HG03558 (cell line): Measurements from ENCODE around the gene PIEZO1.

Source experiments
- ATAC-seq: cut with Tn5 transposase; IDR thresholded peaks from one replicate; pipeline ENCODE4 v1.9.1; 2021; ENCODE audit warnings: moderate number of reproducible peaks; ENCODE audit not compliant: unreplicated experiment; ENCODE audit errors: extremely low read depth

PIEZO1 gene

GRCh38 chr16:88695753-88696152 is 89.3 kb downstream of the PIEZO1 start:
- ATAC-seq = no peak

DNA sequence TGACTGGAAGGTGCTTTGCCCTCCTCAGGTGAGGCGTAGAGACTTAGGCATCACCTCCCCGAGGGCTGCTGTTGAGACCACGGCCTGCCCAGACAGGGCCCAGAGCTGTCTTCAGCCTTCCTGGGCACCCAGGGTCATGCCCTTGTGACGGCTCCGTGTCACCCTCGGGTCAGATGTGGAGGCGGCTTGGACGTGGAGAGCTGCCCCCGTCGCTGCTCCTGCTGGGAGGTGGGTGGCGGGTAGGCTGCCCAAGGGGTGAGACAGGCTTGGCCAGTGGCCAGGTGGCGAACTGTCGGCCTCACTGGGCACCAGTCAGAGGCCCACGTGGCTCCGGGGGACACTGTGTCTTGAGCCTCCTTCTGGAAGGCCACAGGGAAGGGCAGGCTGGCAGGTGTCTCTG is 89.8 kb downstream of the PIEZO1 start:
- no peak for ATAC-seq

- no peak for ATAC-seq
Observed at GRCh38 chr16:88694221-88695087, 90.6 kb downstream of the PIEZO1 start.

- ATAC-seq = no peak
Observed at GRCh38 chr16:88693420-88694177, 91.4 kb downstream of the PIEZO1 start.

GRCh38 chr16:88692861-88693260 is 92.2 kb downstream of the PIEZO1 start:
- no peak for ATAC-seq

DNA sequence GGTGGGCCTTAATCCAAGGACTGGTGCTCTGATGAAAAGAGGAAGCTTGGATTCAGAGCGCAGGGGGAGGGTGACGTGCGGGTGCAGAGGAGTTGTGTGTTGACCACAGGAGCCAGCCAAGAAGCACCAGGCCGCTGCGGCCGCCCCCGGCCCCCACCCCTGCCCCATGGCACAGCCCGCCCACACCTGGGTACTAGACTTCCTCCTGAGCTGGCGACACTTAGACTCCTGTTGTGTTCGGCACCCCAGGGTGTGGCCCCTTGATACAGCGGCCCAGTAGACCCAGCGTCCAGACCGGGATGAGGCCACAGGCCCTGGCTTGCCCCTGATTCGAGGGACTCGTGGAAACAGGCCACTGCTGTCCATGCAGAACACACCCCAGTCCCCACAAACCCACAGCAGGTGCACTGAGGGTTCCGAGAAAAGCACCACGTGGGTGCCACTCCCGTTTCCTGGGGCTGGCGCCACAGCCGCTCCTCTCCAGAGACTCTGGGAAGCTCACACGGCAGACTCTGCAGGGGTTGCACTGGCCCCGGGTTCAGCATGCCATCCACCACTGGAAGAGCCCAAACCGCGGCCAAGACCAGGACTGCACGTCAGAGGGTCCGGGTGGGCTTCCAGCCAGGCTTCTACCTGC is 93.0 kb downstream of the PIEZO1 start:
- ATAC-seq = no peak

DNA sequence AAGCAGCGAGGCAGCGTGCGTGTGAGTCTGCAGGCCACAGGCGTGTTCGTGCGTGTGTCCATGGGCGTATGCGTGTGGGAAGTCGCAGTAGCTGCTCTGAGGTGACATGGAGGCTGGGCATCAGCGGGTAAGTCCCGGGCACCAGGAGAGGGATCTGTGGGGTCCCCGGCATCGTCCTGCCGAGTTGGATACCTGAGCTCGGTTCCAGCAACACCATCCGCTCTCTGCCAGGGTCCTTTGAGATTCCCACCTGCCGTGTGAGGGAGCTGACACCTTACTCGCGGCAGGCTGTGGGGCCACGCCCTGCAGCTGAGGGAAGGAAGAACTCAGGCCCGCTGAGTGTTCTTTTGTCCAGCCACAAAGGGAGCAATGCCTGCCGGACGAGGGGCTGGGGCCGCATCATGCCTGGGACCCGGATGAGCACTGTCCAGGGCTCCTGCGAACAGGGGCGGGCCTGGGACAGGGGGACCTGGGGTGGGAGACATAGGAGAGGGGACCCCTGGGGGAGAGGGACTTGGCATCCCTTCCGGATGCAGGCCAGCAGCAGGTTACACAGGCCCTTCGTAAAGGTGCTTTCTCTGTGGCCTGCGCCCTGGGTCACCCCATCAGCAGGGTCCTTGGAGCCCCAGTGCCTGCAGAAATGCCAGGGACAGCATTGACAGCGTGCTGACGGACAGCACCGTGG is 93.7 kb downstream of the PIEZO1 start:
- no peak for ATAC-seq

DNA sequence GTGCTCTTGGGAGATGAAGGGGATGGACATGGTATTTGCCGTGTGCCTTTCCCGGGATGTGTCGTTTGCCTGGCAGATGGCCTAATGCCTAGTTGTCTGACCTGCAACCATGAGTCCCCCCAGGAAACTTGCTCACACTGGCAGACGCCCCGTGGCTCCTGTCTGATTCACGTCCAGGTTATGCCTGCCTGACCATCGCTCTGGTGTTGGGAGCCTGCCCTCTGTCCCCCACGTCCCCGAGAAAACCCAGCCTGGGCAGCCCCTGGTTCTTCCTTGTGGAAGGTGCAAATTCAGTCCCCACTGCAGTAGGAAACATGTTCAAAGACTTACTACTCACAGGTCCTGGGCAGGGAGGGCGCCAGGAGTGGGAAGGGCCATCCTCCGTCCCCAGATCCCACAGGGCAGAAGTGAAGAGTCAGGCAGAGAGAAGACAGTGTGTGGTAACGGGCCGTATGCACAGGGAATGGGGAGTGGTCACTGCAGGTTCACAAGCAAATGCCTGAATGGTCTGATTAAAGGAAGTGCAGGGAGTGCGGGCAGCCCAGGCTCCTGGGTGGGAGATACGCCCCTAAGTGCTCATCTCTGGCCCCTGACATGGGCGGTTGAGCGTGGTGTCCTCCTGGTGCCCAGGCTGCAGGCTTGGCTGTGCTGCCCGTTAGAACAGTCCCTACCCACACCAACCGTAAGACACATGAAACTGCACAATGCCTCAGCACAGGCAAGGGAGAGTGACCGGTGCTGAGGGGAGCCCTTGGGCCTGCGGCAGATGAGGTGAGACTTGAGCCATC is 94.5 kb downstream of the PIEZO1 start:
- ATAC-seq = no peak

GRCh38 chr16:88688013-88688778 is 96.8 kb downstream of the PIEZO1 start:
- ATAC-seq = no peak

- ATAC-seq = no peak
Observed at GRCh38 chr16:88687676-88688012, 97.4 kb downstream of the PIEZO1 start.

GRCh38 chr16:88687254-88687576 is 97.8 kb downstream of the PIEZO1 start:
- no peak for ATAC-seq

- peak; percentile 47 for ATAC-seq
Observed at GRCh38 chr16:88686439-88687253, 98.4 kb downstream of the PIEZO1 start, which contains the start of gene SNAI3. TSS of gene SNAI3 (minus strand) at chr16:88686507. CDS start at chr16:88686406, 101 bp downstream.

DNA sequence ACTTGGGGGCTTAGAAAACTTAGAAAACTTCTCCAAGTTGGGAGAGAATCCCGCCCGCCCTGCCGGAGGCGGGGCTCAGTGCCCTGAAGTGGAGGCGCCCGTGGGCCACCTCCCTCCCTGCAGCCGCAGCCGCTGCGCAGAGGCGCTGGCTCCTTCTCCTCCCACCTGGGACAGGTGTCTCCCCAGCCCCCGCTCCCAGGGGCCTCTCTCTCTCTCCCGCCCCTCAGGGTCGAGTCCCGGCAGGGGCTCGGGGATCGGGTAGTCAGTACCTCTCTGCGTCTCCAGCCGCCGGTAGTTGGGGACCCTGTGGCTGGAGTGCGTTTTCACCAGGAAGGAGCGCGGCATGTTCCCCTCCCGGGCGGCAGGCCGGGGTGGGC is 99.0 kb downstream of the PIEZO1 start:
- peak; percentile 6 for ATAC-seq

GRCh38 chr16:88685156-88686061 is 99.6 kb downstream of the PIEZO1 start:
- ATAC-seq = no peak

- no peak for ATAC-seq
Observed at GRCh38 chr16:88684569-88685155, 100.4 kb downstream of the PIEZO1 start.

- ATAC-seq = no peak
Observed at GRCh38 chr16:88681709-88682451, 103.1 kb downstream of the PIEZO1 start.
